Chondrocyte (in vitro differentiated cells): Measurements from ENCODE around the gene SIX1. TPM values are rescaled to one million over a fixed set of nuclear protein-coding genes. Genes with fewer than 3 reads are reported as not detected.
A peak's percentile ranks its signal among the peaks of the same experiment; 100 is the strongest.

Source experiments
- DNase-seq: peaks from one replicate; pipeline ENCODE4 v3.0.0; 2021; ENCODE audit warnings: mixed read lengths, low spot score
- H3K27ac Mint-ChIP-seq: one replicate; pipeline ENCODE4 v1.8.0; 2021; ENCODE audit warnings: mild to moderate bottlenecking, moderate library complexity, mixed read lengths; ENCODE audit not compliant: unreplicated experiment
- H3K27me3 Mint-ChIP-seq: 2 replicates; pipeline ENCODE4 v1.8.0; 2021; ENCODE audit warnings: low read depth, mixed read lengths
- H3K36me3 Mint-ChIP-seq: 2 replicates; pipeline ENCODE4 v1.8.0; 2021; ENCODE audit warnings: low read depth, mixed read lengths
- H3K4me1 Mint-ChIP-seq: 2 replicates; pipeline ENCODE4 v1.8.0; 2021; ENCODE audit warnings: low read depth, mild to moderate bottlenecking, mixed read lengths
- H3K4me3 Mint-ChIP-seq: one replicate; pipeline ENCODE4 v1.8.0; 2021; ENCODE audit warnings: mild to moderate bottlenecking, moderate library complexity, mixed read lengths; ENCODE audit not compliant: unreplicated experiment
- H3K9me3 Mint-ChIP-seq: 2 replicates; pipeline ENCODE4 v1.8.0; 2021; ENCODE audit warnings: low read depth, mixed read lengths
- total RNA-seq: library from RNA; stranded (reverse); gene quantifications from 3 replicates; pipeline ENCODE4 v1.2.1, GENCODE V29; 2021
- TF ChIP-seq, protein P1 (sequence below): fragments of 200-600 bp; sonication (generic); IDR thresholded peaks from 2 replicates; pipeline ENCODE4 v1.5.0; 2021; ENCODE audit warnings: antibody characterized with exemption, mild to moderate bottlenecking, moderate library complexity

The SIX1 gene
- total RNA-seq, 1 donor from 2014 or later = 94.6 TPM

DNA sequence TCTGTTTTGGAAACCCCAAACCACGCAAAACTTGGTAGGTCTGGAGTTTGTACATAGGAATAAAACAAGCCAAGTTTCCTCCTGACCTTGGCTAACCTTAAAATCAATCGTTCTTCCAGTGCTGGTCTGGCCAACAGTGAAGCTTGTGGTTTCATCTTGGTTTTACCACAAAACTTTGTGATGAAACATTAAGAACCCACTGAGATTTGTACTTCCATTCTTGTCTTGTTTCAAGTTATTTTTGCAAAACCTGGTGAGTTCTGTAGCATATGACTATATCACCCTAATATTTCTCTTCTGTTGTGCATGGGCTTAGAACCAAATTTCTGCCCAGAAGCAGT lies 26.4 kb downstream of the SIX1 start:
- Mint-ChIP-seq H3K27me3 (no peaks in the 10 kb centered on the region), H3K9me3 (no peaks in the 10 kb centered on the region), H3K27ac (peak overlapping the region; percentile 8), H3K4me3 (no peak overlapping the region), H3K36me3 (no peaks in the 10 kb centered on the region), H3K4me1 (peaks cover 47% of the 10 kb centered on the region)
- TF ChIP-seq, protein P1, sequence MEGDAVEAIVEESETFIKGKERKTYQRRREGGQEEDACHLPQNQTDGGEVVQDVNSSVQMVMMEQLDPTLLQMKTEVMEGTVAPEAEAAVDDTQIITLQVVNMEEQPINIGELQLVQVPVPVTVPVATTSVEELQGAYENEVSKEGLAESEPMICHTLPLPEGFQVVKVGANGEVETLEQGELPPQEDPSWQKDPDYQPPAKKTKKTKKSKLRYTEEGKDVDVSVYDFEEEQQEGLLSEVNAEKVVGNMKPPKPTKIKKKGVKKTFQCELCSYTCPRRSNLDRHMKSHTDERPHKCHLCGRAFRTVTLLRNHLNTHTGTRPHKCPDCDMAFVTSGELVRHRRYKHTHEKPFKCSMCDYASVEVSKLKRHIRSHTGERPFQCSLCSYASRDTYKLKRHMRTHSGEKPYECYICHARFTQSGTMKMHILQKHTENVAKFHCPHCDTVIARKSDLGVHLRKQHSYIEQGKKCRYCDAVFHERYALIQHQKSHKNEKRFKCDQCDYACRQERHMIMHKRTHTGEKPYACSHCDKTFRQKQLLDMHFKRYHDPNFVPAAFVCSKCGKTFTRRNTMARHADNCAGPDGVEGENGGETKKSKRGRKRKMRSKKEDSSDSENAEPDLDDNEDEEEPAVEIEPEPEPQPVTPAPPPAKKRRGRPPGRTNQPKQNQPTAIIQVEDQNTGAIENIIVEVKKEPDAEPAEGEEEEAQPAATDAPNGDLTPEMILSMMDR = no peak
- DNase-seq = no peak

- Mint-ChIP-seq H3K27me3 (no peaks in the 10 kb centered on the region), H3K4me3 (no peak overlapping the region), H3K9me3 (no peaks in the 10 kb centered on the region), H3K4me1 (peaks cover 52% of the 10 kb centered on the region), H3K36me3 (no peaks in the 10 kb centered on the region), H3K27ac (peak overlapping the region; percentile 53)
- TF ChIP-seq, protein P1 = no peak
- no peak for DNase-seq
Measured at GRCh38 chr14:60622210-60622916, 26.9 kb downstream of the SIX1 start.

DNA sequence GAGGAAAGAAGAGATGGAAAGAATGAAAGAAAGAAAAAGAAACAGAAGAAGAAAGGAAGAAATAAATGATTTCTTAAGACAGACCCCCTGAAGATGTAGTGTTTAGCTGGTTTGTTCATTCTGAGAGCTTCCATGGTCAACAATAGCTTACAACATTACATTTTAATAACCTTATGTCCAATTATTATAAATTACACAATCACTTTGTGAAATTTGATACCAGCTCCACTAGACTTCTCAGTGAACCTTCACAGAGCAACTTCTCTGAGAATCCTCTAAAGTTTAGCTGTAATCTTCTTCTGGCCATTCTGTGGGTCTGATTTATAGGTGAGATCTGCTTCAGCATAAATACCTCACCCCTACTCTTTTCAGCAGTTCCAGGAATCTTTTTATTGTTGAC lies 27.9 kb downstream of the SIX1 start:
- no peaks in the 10 kb centered on the region for H3K9me3 Mint-ChIP-seq
- no peak overlapping the region for H3K27ac Mint-ChIP-seq
- no peak overlapping the region for H3K4me3 Mint-ChIP-seq
- H3K36me3 Mint-ChIP-seq = no peaks in the 10 kb centered on the region
- DNase-seq = no peak
- peaks cover 61% of the 10 kb centered on the region for H3K4me1 Mint-ChIP-seq
- TF ChIP-seq, protein P1 = no peak
- H3K27me3 Mint-ChIP-seq = no peaks in the 10 kb centered on the region

GRCh38 chr14:60618241-60618640 lies 31.0 kb downstream of the SIX1 start:
- Mint-ChIP-seq H3K4me3 (no peak overlapping the region), H3K27me3 (no peaks in the 10 kb centered on the region), H3K9me3 (no peaks in the 10 kb centered on the region), H3K4me1 (peaks cover 46% of the 10 kb centered on the region), H3K27ac (no peak overlapping the region), H3K36me3 (no peaks in the 10 kb centered on the region)
- DNase-seq = no peak
- TF ChIP-seq, protein P1 = no peak

DNA sequence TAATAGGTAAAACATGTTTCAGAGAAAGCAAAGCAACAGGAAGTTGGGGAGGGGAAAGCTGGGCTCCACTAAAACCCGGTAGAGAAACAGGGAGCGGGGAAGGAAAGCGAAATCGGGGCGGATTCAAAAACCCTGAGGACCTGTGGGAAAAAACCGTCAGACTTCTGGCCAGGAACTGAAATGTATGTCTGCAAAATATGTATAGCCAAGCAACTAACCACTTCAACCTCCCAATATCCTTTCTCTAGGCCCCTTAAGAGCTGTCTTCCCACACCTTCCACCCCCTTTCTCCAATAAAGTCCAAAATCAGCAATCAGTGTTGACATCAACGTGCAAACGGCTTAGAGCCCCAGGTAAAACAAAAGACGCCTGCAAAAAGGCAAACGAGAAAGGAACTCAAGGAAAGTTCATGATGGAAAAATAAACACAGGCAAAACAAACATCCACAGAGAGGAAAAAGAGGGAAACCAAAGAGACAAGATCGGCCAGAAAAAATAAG lies 32.8 kb downstream of the SIX1 start:
- DNase-seq = no peak

More for the DNA sequence above, 32.8 kb downstream of the SIX1 start:
- TF ChIP-seq, protein P1 = no peak
- H3K4me3 Mint-ChIP-seq = peak overlapping the region; percentile 22
- peaks cover 31% of the 10 kb centered on the region for H3K4me1 Mint-ChIP-seq
- peak overlapping the region; percentile 82 for H3K27ac Mint-ChIP-seq
- no peaks in the 10 kb centered on the region for H3K27me3 Mint-ChIP-seq
- no peaks in the 10 kb centered on the region for H3K9me3 Mint-ChIP-seq
- H3K36me3 Mint-ChIP-seq = no peaks in the 10 kb centered on the region
